Activated T-cell treated with anti-CD3 and anti-CD28 coated beads, Interleukin-2, amount 50 U/mL, for 24 hours (primary cell): ENCODE results near the gene FAM217A.

Source experiments
- DNase-seq: peaks from one replicate; pipeline ENCODE4 v3.0.0-alpha.2; 2020
- H3K27ac Mint-ChIP-seq: 2 replicates; pipeline ENCODE4 v1.8.0; 2020; ENCODE audit warnings: mild to moderate bottlenecking, mixed read lengths
- H3K27me3 Mint-ChIP-seq: 2 replicates; pipeline ENCODE4 v1.8.0; 2020; ENCODE audit warnings: mixed read lengths
- H3K36me3 Mint-ChIP-seq: 2 replicates; pipeline ENCODE4 v1.8.0; 2020; ENCODE audit warnings: low read depth, mixed read lengths
- H3K4me1 Mint-ChIP-seq: 2 replicates; pipeline ENCODE4 v1.8.0; 2020; ENCODE audit warnings: low read depth, mixed read lengths
- H3K4me3 Mint-ChIP-seq: 2 replicates; pipeline ENCODE4 v1.8.0; 2020; ENCODE audit warnings: mild to moderate bottlenecking, moderate library complexity, mixed read lengths
- H3K9me3 Mint-ChIP-seq: 2 replicates; pipeline ENCODE4 v1.8.0; 2020; ENCODE audit warnings: mixed read lengths

The FAM217A gene

GRCh38 chr6:4059115-4059777 lies 19.7 kb downstream of the FAM217A start:
- Mint-ChIP-seq H3K4me1 (peaks cover 57% of the 10 kb centered on the region), H3K27me3 (no peaks in the 10 kb centered on the region)

GRCh38 chr6:4057036-4057435 lies 21.9 kb downstream of the FAM217A start:
- Mint-ChIP-seq H3K4me3 (no peak overlapping the region), H3K27me3 (no peaks in the 10 kb centered on the region), H3K27ac (peak overlapping the region; percentile 98), H3K9me3 (no peaks in the 10 kb centered on the region), H3K36me3 (peaks cover 98% of the 10 kb centered on the region), H3K4me1 (peaks cover 54% of the 10 kb centered on the region)
- DNase-seq = no peak

More at GRCh38 chr6:4059115-4059777, 19.7 kb downstream of the FAM217A start:
- Mint-ChIP-seq H3K4me3 (peak overlapping the region; percentile 71), H3K9me3 (no peaks in the 10 kb centered on the region), H3K36me3 (peaks cover 98% of the 10 kb centered on the region), H3K27ac (peak overlapping the region; percentile 98)
- DNase-seq = peak; percentile 65

DNA sequence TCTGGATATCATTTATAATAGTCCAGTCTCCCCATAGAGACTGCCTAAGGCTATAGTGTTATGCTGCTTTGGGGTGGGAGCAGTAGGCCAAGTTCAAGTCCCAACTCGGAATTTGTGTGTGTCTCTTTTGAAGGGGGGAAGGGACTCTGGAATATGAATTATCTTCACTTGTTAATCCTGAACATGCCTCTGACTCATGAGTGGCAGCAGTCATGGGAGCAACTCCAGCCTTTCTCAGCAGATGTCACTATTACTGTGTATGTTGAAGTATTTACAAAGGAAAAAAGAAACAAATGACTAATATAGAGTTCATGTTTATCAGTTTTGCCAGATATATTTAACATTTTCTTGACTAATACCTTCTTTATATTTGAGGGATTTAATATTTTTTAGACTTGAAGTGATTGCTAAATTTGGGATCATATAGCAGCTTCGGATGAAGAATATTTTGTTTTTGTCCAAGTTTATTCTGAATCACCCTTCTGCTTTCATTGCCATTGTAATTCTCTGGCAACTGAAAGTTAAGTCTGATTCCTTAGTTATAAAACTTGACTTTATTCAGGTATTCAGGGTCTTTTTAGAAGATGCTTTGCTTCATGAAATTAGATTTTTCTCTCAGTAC lies 23.4 kb downstream of the FAM217A start:
- H3K27me3 Mint-ChIP-seq = no peaks in the 10 kb centered on the region
- no peak for DNase-seq
- H3K4me1 Mint-ChIP-seq = peaks cover 48% of the 10 kb centered on the region
- peaks cover 98% of the 10 kb centered on the region for H3K36me3 Mint-ChIP-seq
- H3K4me3 Mint-ChIP-seq = no peak overlapping the region
- no peaks in the 10 kb centered on the region for H3K9me3 Mint-ChIP-seq
- H3K27ac Mint-ChIP-seq = peak overlapping the region; percentile 80

DNA sequence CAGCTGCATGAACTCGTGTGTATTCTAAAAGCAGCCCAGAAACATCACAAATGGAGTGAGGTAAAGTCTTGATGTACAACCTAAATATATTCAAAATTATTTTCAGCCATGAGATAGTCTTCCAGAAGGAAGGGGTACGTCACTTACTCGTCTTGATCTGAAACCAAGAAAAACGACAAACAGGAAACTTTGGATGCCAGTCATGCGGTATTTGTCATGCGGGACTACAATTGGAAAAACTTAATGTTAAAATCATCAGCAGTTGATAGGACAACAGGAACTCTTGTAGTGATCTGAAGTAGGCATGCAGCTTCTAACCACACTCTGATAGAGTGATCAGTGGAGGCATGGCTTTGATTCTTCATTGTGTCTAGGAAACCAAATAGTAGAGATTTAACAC lies 29.7 kb downstream of the FAM217A start:
- H3K27ac Mint-ChIP-seq = peak overlapping the region; percentile 64
- no peak for DNase-seq
- H3K9me3 Mint-ChIP-seq = no peaks in the 10 kb centered on the region
- H3K4me3 Mint-ChIP-seq = no peak overlapping the region
- peaks cover 95% of the 10 kb centered on the region for H3K36me3 Mint-ChIP-seq
- no peaks in the 10 kb centered on the region for H3K27me3 Mint-ChIP-seq
- H3K4me1 Mint-ChIP-seq = peaks cover 6% of the 10 kb centered on the region

GRCh38 chr6:4041480-4041879 lies 37.5 kb downstream of the FAM217A start:
- peaks cover 95% of the 10 kb centered on the region for H3K36me3 Mint-ChIP-seq
- H3K4me3 Mint-ChIP-seq = no peak overlapping the region
- H3K4me1 Mint-ChIP-seq = peaks cover 25% of the 10 kb centered on the region
- H3K27me3 Mint-ChIP-seq = no peaks in the 10 kb centered on the region
- no peak for DNase-seq
- H3K27ac Mint-ChIP-seq = peak overlapping the region; percentile 63
- no peaks in the 10 kb centered on the region for H3K9me3 Mint-ChIP-seq

- Mint-ChIP-seq H3K4me3 (no peak overlapping the region), H3K27me3 (no peaks in the 10 kb centered on the region), H3K27ac (peak overlapping the region; percentile 66), H3K36me3 (peaks cover 87% of the 10 kb centered on the region), H3K9me3 (no peaks in the 10 kb centered on the region), H3K4me1 (peaks cover 37% of the 10 kb centered on the region)
- DNase-seq = no peak
These were observed 39.6 kb downstream of the FAM217A start for GRCh38 chr6:4039348-4039747.

- no peaks in the 10 kb centered on the region for H3K27me3 Mint-ChIP-seq
- peak overlapping the region; percentile 85 for H3K27ac Mint-ChIP-seq
- no peak overlapping the region for H3K4me3 Mint-ChIP-seq
- no peak for DNase-seq
- H3K9me3 Mint-ChIP-seq = no peaks in the 10 kb centered on the region
- peaks cover 59% of the 10 kb centered on the region for H3K4me1 Mint-ChIP-seq
- peaks cover 84% of the 10 kb centered on the region for H3K36me3 Mint-ChIP-seq
These were observed 42.4 kb downstream of the FAM217A start for GRCh38 chr6:4036581-4036980.

- Mint-ChIP-seq H3K4me1 (peaks cover 84% of the 10 kb centered on the region), H3K4me3 (no peak overlapping the region), H3K36me3 (peaks cover 86% of the 10 kb centered on the region), H3K9me3 (no peaks in the 10 kb centered on the region), H3K27me3 (no peaks in the 10 kb centered on the region), H3K27ac (no peak overlapping the region)
- DNase-seq = no peak
These were observed 46.5 kb downstream of the FAM217A start for GRCh38 chr6:4032475-4032874.

DNA sequence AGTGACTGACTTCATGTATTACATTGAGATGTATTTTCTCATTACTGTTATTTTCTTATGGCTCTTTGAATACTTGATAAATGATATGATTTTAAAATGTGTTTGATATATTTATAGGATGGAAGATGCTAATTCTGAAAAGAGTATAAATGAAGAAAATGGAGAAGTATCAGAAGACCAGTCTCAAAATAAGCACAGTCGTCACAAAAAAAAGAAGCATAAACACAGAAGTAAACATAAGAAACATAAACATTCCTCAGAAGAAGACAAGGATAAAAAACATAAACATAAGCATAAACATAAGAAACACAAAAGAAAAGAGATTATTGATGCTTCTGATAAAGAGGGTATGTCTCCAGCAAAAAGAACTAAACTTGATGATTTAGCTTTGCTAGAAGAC lies 47.5 kb downstream of the FAM217A start:
- Mint-ChIP-seq H3K27ac (peak overlapping the region; percentile 30), H3K36me3 (peaks cover 84% of the 10 kb centered on the region), H3K4me1 (peaks cover 83% of the 10 kb centered on the region), H3K9me3 (no peaks in the 10 kb centered on the region), H3K27me3 (no peaks in the 10 kb centered on the region), H3K4me3 (no peak overlapping the region)
- no peak for DNase-seq

DNA sequence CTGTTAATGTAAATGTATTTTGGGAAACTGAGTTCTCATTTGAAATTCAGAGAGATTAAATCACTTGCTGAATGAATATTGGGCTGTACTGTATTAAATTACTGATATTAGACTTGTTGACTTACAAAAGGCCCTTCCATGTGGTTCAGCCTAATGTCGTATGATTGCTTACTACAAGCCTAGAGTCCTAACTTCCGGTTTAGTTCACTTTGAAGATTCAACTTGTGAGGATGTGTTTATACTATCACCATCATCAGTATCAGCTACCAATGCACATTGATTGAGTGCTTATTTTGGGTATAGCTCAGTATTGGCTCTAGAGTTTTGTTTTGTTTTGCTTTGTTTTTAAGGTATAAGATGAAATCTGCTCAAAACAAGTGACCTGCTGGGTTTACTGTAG lies 48.3 kb downstream of the FAM217A start:
- no peak overlapping the region for H3K4me3 Mint-ChIP-seq
- peak overlapping the region; percentile 59 for H3K27ac Mint-ChIP-seq
- H3K27me3 Mint-ChIP-seq = no peaks in the 10 kb centered on the region
- peaks cover 79% of the 10 kb centered on the region for H3K36me3 Mint-ChIP-seq
- H3K9me3 Mint-ChIP-seq = no peaks in the 10 kb centered on the region
- no peak for DNase-seq
- H3K4me1 Mint-ChIP-seq = peaks cover 78% of the 10 kb centered on the region

DNA sequence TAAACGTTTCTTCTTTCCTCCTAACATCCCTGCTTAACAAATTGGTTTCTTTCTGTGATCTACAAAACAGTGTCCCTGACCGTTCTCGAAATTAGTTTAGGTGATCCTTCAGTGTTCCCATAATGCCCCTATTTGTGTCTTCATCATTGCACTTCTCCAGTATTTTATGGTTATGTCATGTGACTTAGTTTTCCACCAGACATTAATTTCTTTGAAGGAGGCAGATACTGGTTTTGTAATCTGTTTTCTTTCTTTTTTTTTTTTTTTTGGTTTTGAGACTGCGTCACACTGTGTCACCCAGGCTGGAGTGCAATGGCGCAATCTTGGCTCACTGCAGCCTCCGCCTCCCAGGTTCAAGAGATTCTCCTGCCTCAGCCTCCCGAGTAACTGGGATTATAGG lies 49.2 kb downstream of the FAM217A start:
- H3K4me1 Mint-ChIP-seq = peaks cover 82% of the 10 kb centered on the region
- H3K27me3 Mint-ChIP-seq = no peaks in the 10 kb centered on the region
- peaks cover 83% of the 10 kb centered on the region for H3K36me3 Mint-ChIP-seq
- H3K27ac Mint-ChIP-seq = peak overlapping the region; percentile 63
- H3K4me3 Mint-ChIP-seq = no peak overlapping the region
- no peaks in the 10 kb centered on the region for H3K9me3 Mint-ChIP-seq
- DNase-seq = no peak

- Mint-ChIP-seq H3K9me3 (no peaks in the 10 kb centered on the region), H3K36me3 (peaks cover 89% of the 10 kb centered on the region), H3K27ac (peak overlapping the region; percentile 83), H3K27me3 (no peaks in the 10 kb centered on the region), H3K4me1 (peaks cover 88% of the 10 kb centered on the region), H3K4me3 (no peak overlapping the region)
- no peak for DNase-seq
These were observed 50.9 kb downstream of the FAM217A start for GRCh38 chr6:4028051-4028450.

DNA sequence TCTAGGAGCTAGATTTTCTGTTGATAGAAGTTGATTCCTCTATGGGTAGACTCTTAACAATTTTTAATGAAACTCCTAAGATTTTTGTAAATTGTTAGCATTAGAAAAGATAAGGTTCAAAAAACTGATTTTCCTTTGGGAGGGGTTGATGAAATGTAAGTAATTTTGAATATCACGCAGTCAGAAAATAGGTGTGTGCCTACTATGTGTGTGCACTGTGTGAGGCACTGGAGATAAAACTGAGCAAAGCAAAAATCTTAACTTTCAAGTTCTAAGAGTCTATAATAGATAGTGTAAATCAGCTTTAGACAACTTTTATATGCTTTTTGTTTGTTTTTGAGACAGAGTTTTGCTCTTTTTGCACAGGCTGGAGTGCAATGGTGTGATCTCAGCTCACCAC lies 53.3 kb downstream of the FAM217A start:
- DNase-seq = no peak

DNA sequence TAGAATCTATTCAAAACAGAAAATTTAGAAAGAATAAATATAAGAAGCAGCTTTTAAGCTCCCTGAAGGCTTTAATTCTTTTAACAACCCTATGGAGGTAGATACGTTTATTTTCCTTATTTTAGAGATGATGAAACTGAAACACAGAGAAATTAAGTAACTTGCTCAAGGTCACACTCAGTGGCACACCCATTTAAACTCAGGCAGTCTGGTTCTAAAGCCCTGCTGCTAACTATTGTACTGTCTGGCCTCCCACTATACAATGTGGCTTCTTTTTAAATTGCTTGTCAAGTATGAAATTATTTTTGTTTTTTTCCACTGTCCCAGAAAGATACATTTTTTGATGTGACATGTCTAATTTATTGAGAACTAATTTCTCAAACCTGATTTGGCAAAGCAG lies 55.7 kb downstream of the FAM217A start:
- Mint-ChIP-seq H3K36me3 (peaks cover 68% of the 10 kb centered on the region), H3K4me1 (peaks cover 68% of the 10 kb centered on the region), H3K27ac (peak overlapping the region; percentile 98), H3K4me3 (peak overlapping the region; percentile 95), H3K27me3 (no peaks in the 10 kb centered on the region), H3K9me3 (no peaks in the 10 kb centered on the region)
- no peak for DNase-seq

More for the DNA sequence above, 53.3 kb downstream of the FAM217A start:
- Mint-ChIP-seq H3K4me3 (no peak overlapping the region), H3K4me1 (peaks cover 74% of the 10 kb centered on the region), H3K36me3 (peaks cover 87% of the 10 kb centered on the region), H3K27me3 (no peaks in the 10 kb centered on the region), H3K27ac (peak overlapping the region; percentile 28), H3K9me3 (no peaks in the 10 kb centered on the region)

GRCh38 chr6:4021854-4022695 lies 56.9 kb downstream of the FAM217A start:
- peaks cover 63% of the 10 kb centered on the region for H3K4me1 Mint-ChIP-seq
- peak overlapping the region; percentile 95 for H3K4me3 Mint-ChIP-seq
- DNase-seq = no peak
- H3K27me3 Mint-ChIP-seq = no peaks in the 10 kb centered on the region
- H3K36me3 Mint-ChIP-seq = peaks cover 63% of the 10 kb centered on the region
- no peaks in the 10 kb centered on the region for H3K9me3 Mint-ChIP-seq
- H3K27ac Mint-ChIP-seq = peak overlapping the region; percentile 98
